Suprapubic skin (tissue), 4 donors: ENCODE data around the gene CCNI2. TPM values are rescaled to one million over a fixed set of nuclear protein-coding genes. Genes with fewer than 3 reads are reported as not detected.
"Not testable (repeated sequence)": the region's sequence is repeated elsewhere in the genome, so short reads cannot be mapped to it uniquely, and the experiment has no call there.

Experiments
- DNase-seq, 2 donors: peaks; one replicate each; pipeline ENCODE4 v3.0.0-alpha.2; 2019; ENCODE audit warnings: low spot score in 2 of 2
- H3K27ac ChIP-seq: fragments of 200-600 bp; sonication (generic); one replicate; pipeline ENCODE4 v1.5.1; 2019
- H3K27me3 ChIP-seq: fragments of 200-600 bp; sonication (generic); one replicate; pipeline ENCODE4 v1.5.1; 2019
- H3K36me3 ChIP-seq: fragments of 200-600 bp; sonication (generic); one replicate; pipeline ENCODE4 v1.5.1; 2019
- H3K4me1 ChIP-seq: fragments of 200-600 bp; sonication (generic); one replicate; pipeline ENCODE4 v1.5.1; 2019
- H3K4me3 ChIP-seq: fragments of 200-600 bp; sonication (generic); one replicate; pipeline ENCODE4 v1.5.1; 2019; ENCODE audit warnings: mild to moderate bottlenecking
- H3K9me3 ChIP-seq: fragments of 200-600 bp; sonication (generic); one replicate; pipeline ENCODE4 v1.5.1; 2019
- EP300 ChIP-seq: sonication (generic); formaldehyde crosslinking; IDR thresholded peaks from one replicate; pipeline ENCODE4 v1.6.1; 2017; ENCODE audit warnings: antibody characterized with exemption
- POLR2A ChIP-seq, 2 donors: fragments of 450-650 bp; IDR thresholded peaks; one replicate each; pipeline ENCODE4 v1.6.1; 2017; ENCODE audit warnings: antibody characterized with exemption in 2 of 2, mild to moderate bottlenecking in 2 of 2, moderate library complexity in 2 of 2
- POLR2AphosphoS5 ChIP-seq, 3 donors: sonication (generic); formaldehyde crosslinking; IDR thresholded peaks; one replicate each; pipeline ENCODE4 v1.6.1; 2017; ENCODE audit warnings: antibody characterized with exemption in 3 of 3
- WGBS: methylation state at CpG from one replicate; pipeline ENCODE4 v1.1.5; 2018; 5-methylcytosine and 5-hydroxymethylcytosine counted together
- total RNA-seq, 4 donors: library from RNA; depleted of rRNA; stranded (reverse); fragments of >200 nt; gene quantifications; one replicate each; pipeline ENCODE4 v1.1.0, GENCODE V29; 2016
- TF ChIP-seq, protein P1 (sequence below), 2 donors: fragments of 200-600 bp in 1 of 2; fragments of 450-650 bp in 1 of 2; sonication (generic) in 1 of 2; IDR thresholded peaks; one replicate each; pipeline ENCODE4 v1.5.1; 2016 to 2019; ENCODE audit warnings: antibody characterized with exemption in 2 of 2, mild to moderate bottlenecking in 1 of 2, moderate library complexity in 1 of 2

CCNI2 gene
- total RNA-seq, 4 donors from 2014 or later: not detected

DNA sequence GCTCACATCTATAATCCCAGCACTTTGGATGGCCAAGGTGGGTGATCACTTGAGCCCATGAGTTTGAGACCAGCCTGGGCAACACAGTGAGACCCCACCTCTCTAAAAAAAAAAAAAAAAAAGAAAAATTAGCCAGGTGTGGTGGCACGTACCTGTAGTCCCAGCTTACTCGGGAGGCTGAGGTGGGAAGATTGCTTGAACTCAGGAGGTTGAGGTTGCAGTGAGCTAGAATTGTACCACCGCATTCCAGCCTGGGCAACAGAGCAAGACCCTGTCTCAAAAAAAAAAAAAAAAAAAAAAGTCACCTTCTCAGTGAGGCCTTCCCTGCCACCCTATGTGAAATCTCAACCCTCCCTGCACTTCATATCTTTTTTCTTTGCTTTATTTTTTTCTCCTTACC lies 43.8 kb downstream of the CCNI2 start:
- peak in 1 of 2 donors; percentile 21 for DNase-seq
- H3K27ac ChIP-seq: no peak overlapping the region
- no peaks in the 10 kb centered on the region for H3K4me1 ChIP-seq
- TF ChIP-seq, protein P1, sequence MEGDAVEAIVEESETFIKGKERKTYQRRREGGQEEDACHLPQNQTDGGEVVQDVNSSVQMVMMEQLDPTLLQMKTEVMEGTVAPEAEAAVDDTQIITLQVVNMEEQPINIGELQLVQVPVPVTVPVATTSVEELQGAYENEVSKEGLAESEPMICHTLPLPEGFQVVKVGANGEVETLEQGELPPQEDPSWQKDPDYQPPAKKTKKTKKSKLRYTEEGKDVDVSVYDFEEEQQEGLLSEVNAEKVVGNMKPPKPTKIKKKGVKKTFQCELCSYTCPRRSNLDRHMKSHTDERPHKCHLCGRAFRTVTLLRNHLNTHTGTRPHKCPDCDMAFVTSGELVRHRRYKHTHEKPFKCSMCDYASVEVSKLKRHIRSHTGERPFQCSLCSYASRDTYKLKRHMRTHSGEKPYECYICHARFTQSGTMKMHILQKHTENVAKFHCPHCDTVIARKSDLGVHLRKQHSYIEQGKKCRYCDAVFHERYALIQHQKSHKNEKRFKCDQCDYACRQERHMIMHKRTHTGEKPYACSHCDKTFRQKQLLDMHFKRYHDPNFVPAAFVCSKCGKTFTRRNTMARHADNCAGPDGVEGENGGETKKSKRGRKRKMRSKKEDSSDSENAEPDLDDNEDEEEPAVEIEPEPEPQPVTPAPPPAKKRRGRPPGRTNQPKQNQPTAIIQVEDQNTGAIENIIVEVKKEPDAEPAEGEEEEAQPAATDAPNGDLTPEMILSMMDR (IDR thresholded peaks at IDR 0.05): no peak
- no peak for TF ChIP-seq POLR2AphosphoS5 (IDR thresholded peaks at IDR 0.05)
- TF ChIP-seq POLR2A (IDR thresholded peaks at IDR 0.05): no peak
- no peak for TF ChIP-seq EP300
- no peaks in the 10 kb centered on the region for H3K9me3 ChIP-seq
- WGBS: 87% methylated on average over 3 of the region's 3 CpGs
- H3K27me3 ChIP-seq: peaks cover 4% of the 10 kb centered on the region
- H3K4me3 ChIP-seq: no peak overlapping the region
- H3K36me3 ChIP-seq: no peaks in the 10 kb centered on the region

DNA sequence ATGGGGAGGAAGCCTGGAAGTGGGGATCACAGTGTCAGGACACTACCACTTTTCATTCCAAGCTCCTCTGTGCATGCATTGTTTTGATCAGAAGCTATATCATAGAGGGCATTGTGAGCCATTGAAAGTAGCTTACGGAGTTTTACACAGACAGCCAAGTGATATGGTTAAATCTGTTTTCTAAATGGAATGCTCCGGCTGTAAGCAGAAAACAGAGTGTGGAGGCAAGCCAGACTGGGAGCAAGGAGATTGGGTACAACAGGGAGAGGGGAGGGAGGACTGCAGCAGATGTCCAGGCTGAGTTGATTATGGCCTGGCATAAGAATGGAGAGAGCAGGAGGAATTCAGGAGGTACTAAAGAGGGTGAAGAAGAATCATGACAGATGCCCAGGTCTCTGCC lies 50.4 kb downstream of the CCNI2 start:
- Histone ChIP-seq H3K4me3 (no peak overlapping the region), H3K9me3 (no peaks in the 10 kb centered on the region), H3K27me3 (no peaks in the 10 kb centered on the region), H3K36me3 (no peaks in the 10 kb centered on the region), H3K27ac (no peak overlapping the region), H3K4me1 (no peaks in the 10 kb centered on the region)
- DNase-seq: peak in 1 of 2 donors; percentile 24
- 53% methylated on average over 2 of the region's 2 CpGs for WGBS
- no peak for TF ChIP-seq EP300
- TF ChIP-seq, protein P1 (IDR thresholded peaks at IDR 0.05): no peak
- no peak for TF ChIP-seq POLR2AphosphoS5 (IDR thresholded peaks at IDR 0.05)

DNA sequence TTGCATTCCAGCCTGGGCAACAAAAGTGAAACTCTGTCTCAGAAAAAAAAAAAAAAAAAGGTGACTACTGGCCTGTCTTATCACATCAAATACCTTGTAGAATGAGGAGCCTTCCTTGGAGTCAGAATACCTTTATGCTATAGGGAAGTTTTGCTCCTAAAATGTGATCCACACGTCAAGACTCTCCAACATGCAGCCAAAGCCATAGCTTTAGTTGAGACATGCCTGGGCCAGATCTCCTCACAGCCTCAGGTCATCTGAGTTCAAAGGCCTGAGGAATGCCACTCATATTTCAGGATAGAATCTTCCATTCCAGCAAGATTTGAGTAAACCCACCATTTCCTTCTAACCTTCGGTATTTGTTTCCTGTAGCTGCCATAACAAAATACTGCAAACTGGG lies 52.2 kb downstream of the CCNI2 start:
- Histone ChIP-seq H3K27me3 (no peaks in the 10 kb centered on the region), H3K4me3 (no peak overlapping the region), H3K4me1 (no peaks in the 10 kb centered on the region), H3K36me3 (no peaks in the 10 kb centered on the region), H3K9me3 (no peaks in the 10 kb centered on the region), H3K27ac (no peak overlapping the region)
- 83% methylated on average over 2 of the region's 2 CpGs for whole genome bisulfite sequencing
- TF ChIP-seq POLR2AphosphoS5 (IDR thresholded peaks at IDR 0.05): no peak
- TF ChIP-seq, protein P1 (IDR thresholded peaks at IDR 0.05): no peak
- no peak for TF ChIP-seq EP300
- no peak for TF ChIP-seq POLR2A (IDR thresholded peaks at IDR 0.05)
- peak in 1 of 2 donors; percentile 20 for DNase-seq

DNA sequence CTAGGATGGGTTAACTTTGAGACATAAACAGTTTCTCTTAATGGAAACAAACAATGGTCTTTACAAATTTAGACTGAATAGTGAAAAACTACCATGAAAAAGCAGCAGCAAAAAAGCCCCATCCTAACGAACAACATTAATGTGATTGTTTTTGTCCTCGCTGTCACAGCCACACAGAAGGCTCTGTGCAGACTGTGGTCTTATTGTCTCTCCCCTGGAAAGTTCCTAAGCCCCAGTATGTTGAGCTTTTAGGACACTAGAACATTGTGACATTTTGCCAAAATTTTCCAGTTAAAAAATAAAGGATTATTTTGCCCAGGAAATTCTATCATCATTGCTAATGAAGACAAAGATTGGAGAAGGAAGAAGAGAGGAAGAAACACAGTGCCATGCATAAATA lies 53.3 kb downstream of the CCNI2 start:
- H3K36me3 ChIP-seq: no peaks in the 10 kb centered on the region
- H3K4me1 ChIP-seq: no peaks in the 10 kb centered on the region
- H3K9me3 ChIP-seq: no peaks in the 10 kb centered on the region
- no peaks in the 10 kb centered on the region for H3K27me3 ChIP-seq
- H3K4me3 ChIP-seq: no peak overlapping the region
- TF ChIP-seq POLR2AphosphoS5 (IDR thresholded peaks at IDR 0.05) (no peak), POLR2A (IDR thresholded peaks at IDR 0.05) (no peak), EP300 (no peak)
- TF ChIP-seq, protein P1 (IDR thresholded peaks at IDR 0.05): no peak
- DNase-seq: no peak
- 75% methylated on average over 2 of the region's 2 CpGs for WGBS
- H3K27ac ChIP-seq: no peak overlapping the region

DNA sequence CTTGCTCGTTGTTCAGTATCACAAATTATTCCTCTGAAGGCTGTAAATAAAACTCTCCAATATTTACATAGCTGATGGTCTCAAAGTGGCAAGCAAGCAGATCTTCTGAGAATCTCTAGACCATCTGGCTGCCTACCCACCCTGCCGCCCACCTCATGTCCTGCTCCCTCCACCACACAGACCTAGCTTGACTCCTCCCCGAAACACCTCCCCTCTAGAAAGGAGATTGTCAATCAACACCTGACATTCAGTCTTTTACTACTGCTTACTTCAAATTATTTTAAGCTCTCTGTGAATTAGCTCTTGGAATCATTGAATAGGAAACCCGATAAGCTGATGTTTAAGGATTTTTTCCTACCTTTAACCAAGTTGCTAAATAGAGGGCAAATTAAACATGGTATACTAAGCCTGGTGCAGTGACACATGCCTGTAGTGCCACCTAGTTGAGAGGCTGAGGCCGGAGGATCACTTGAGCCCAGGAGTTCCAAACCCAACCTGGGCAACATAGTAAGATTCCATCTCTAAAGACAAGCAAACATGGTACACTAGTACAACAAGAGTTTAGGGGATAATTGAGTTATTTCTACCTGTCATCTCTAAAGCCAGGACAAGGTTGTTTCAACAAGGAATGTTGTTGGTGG lies 54.9 kb downstream of the CCNI2 start:
- no peaks in the 10 kb centered on the region for H3K36me3 ChIP-seq
- no peak overlapping the region for H3K4me3 ChIP-seq

DNA sequence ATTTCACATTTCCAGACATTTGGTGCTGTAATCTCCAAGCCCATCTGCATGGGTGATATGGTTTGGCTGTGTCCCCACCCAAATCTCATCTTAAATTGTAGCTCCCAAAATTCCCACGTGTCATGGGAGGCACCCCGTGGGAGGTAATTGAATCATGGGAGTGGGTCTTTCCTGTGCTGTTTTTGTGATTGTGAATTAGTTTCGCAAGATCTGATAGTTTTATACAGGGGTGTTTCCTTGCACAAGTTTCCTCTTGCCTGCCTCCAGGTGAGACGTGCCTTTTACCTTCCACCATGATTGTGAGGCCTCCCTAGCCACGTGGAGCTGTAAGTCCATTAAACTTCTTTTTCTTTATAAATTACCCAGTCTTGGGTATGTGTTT lies 55.5 kb downstream of the CCNI2 start:
- not testable (repeated sequence) for H3K4me1 ChIP-seq, H3K27ac ChIP-seq, H3K9me3 ChIP-seq, H3K4me3 ChIP-seq, H3K27me3 ChIP-seq, H3K36me3 ChIP-seq
- peak in 1 of 2 donors; percentile 12 for DNase-seq
- 68% methylated on average over 5 of the region's 5 CpGs for WGBS

More for the DNA sequence above, 54.9 kb downstream of the CCNI2 start:
- Histone ChIP-seq H3K27me3 (no peaks in the 10 kb centered on the region), H3K4me1 (no peaks in the 10 kb centered on the region), H3K27ac (no peak overlapping the region), H3K9me3 (no peaks in the 10 kb centered on the region)
- WGBS: 87% methylated on average over 5 of the region's 5 CpGs
- TF ChIP-seq EP300 (no peak), POLR2A (IDR thresholded peaks at IDR 0.05) (no peak), POLR2AphosphoS5 (IDR thresholded peaks at IDR 0.05) (no peak)
- TF ChIP-seq, protein P1 (IDR thresholded peaks at IDR 0.05): no peak
- DNase-seq: peak in 1 of 2 donors; percentile 37
